Mammary epithelial cell (primary cell): ENCODE results near the gene MUTYH.

Source experiments
- CTCF ChIP-seq, 2 donors: IDR thresholded peaks in 1 of 2; conservative IDR thresholded peaks in 1 of 2; 2 replicates each; pipeline ENCODE4 v1.5.1; 2011 to 2012; ENCODE audit warnings: inconsistent platforms in 2 of 2, low read length in 2 of 2, mild to moderate bottlenecking in 2 of 2, control low read depth in 1 of 2, low read depth in 1 of 2; ENCODE audit not compliant: insufficient read depth in 1 of 2; ENCODE audit errors: extremely low read depth in 1 of 2
- EZH2 ChIP-seq: IDR thresholded peaks from 2 replicates; pipeline ENCODE4 v1.6.1; 2012; ENCODE audit warnings: low read length, inconsistent platforms, borderline replicate concordance

- TF ChIP-seq CTCF (conservative IDR thresholded peaks at IDR 0.05 in 1 of 2, IDR thresholded peaks at IDR 0.05 in 1 of 2; ENCODE audit: extremely low read depth in 1 of 2, insufficient read depth in 1 of 2, low read depth in 1 of 2, low read length in 2 of 2) (no peak), EZH2 (no peak)
Observed at GRCh38 chr1:45314266-45314665, 26.0 kb downstream of the MUTYH start.
